Mucosa of stomach (tissue), 1 donor: ENCODE results near the gene C4B.
"Not testable (repeated sequence)": the region's sequence is repeated elsewhere in the genome, so short reads cannot be mapped to it uniquely, and the experiment has no call there.

Experiments
- H3K27me3 ChIP-seq: one replicate; pipeline ENCODE4 v1.7.0; 2013; ENCODE audit warnings: mild to moderate bottlenecking, low read length; ENCODE audit not compliant: control insufficient read depth, insufficient read depth
- H3K36me3 ChIP-seq: one replicate; pipeline ENCODE4 v1.7.0; 2013; ENCODE audit warnings: low read length; ENCODE audit not compliant: control insufficient read depth, insufficient read depth
- H3K4me1 ChIP-seq: one replicate; pipeline ENCODE4 v1.7.0; 2013; ENCODE audit warnings: mild to moderate bottlenecking, low read length; ENCODE audit not compliant: control insufficient read depth, insufficient read depth
- H3K4me3 ChIP-seq: one replicate; pipeline ENCODE4 v1.7.0; 2013; ENCODE audit warnings: low read length
- H3K9ac ChIP-seq: one replicate; pipeline ENCODE4 v1.7.0; 2013; ENCODE audit warnings: mild to moderate bottlenecking, low read length, moderate library complexity
- H3K9me3 ChIP-seq: one replicate; pipeline ENCODE4 v1.7.0; 2013; ENCODE audit warnings: mild to moderate bottlenecking, low read length, moderate library complexity; ENCODE audit not compliant: control insufficient read depth
- donor health status: Pancreatic carcinoma.

The C4B gene

DNA sequence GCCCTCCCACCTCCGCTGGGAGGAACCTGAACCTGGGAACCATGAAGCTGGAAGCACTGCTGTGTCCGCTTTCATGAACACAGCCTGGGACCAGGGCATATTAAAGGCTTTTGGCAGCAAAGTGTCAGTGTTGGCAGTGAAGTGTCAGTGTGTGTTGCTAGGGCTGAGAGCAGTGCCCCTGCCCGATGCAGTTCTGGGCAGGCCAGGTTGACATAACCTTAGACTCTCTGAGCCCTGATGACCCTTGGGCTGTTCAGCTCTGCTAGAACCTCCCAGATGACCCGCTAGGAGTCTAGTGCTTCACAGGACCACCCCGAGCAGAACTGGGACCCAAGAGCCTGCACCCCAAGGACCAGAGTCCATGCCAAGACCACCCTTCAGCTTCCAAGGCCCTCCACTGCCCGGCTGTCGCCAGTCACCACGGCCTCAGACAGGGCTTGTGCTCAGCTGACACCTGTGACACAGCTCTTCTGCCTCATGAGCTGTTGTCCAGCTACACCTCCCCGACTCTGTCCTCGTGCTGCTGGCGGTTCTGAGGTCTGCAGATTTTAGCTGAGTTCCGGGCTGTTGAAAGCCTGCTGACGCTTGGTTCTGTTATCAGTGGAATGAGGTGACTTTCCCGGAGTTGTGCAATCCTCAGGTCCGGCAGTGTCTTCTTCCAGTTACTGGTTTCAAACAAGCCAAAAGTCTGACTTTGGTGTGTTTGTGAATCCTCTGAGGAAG lies 11.9 kb upstream of the C4B start:
- not testable (repeated sequence) for H3K36me3 ChIP-seq, H3K4me3 ChIP-seq, H3K27me3 ChIP-seq, H3K4me1 ChIP-seq, H3K9me3 ChIP-seq, H3K9ac ChIP-seq

DNA sequence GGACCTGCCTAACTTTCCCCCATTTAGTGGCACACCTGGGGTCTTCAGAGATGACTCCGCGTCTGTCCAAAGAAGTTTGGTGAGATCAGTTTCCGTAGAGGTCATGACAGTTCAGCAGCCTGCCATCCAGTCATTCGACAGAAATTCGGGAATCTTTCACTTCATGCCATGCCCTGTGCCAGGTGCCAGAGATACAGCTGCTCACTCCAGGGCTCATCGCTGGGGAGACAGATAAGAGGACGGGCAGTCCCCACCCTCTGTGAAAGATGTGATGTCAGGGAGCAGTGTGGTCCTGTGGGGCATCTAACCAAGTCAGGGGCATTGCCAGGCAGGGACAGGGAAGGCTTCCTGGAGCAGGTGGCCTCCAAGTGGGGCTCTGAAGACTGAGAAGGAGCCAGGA lies 11.3 kb upstream of the C4B start:
- H3K9ac ChIP-seq, H3K9me3 ChIP-seq, H3K27me3 ChIP-seq, H3K36me3 ChIP-seq, H3K4me3 ChIP-seq, H3K4me1 ChIP-seq: not testable (repeated sequence)

DNA sequence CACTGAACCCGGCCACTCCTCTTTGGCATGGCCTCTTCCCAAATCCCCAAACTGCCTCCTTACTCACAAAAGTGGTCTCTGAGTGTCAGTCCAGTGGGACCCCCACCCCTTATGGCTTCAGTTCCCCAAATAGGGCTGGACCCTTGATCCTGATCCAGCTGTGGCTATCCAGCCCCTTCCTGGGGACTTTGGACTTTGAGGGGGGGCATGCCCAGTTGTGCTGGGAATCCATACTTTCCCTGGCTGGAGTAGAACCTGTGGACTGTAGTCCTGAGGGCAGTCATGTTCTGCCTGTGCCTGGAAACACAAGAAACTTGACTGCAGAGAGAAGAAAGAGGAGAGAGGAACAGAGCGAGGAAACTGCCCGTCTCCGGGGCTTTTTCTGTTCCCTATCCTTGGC lies 10.2 kb upstream of the C4B start:
- H3K27me3 ChIP-seq, H3K9me3 ChIP-seq, H3K36me3 ChIP-seq, H3K9ac ChIP-seq, H3K4me1 ChIP-seq, H3K4me3 ChIP-seq: not testable (repeated sequence)

DNA sequence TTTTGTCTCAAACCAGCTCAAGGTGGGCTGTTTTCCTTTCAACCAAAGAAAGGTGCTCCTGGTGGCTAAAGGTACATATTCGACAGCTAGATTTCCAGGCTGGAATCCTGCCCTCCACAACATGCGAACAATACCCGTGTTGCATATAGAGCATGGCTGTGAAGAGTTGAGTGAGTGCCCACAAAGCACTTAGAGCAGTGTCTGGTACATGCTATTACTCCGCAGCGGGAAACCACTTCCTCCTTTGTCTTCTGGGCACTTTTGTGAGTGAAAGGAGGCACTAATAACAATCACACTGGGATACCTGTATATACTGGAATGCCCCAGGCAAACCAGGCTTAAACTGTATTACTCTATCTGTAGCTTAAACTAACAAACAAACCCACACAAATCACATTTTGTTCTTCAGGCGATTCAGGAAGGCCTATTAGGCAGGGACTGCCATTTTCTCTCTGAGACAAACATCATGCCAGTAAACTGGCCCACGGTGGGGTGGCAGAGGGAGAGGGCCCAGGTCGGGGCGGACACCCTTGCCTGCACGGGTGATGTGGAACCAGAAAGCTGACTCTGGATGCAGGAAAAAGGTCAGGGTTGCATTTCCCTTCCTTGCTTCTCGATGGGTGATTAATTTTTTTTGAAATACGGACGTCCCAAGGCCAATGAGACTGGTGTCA lies 9.6 kb upstream of the C4B start:
- not testable (repeated sequence) for H3K9ac ChIP-seq, H3K4me1 ChIP-seq, H3K27me3 ChIP-seq, H3K4me3 ChIP-seq, H3K36me3 ChIP-seq, H3K9me3 ChIP-seq

DNA sequence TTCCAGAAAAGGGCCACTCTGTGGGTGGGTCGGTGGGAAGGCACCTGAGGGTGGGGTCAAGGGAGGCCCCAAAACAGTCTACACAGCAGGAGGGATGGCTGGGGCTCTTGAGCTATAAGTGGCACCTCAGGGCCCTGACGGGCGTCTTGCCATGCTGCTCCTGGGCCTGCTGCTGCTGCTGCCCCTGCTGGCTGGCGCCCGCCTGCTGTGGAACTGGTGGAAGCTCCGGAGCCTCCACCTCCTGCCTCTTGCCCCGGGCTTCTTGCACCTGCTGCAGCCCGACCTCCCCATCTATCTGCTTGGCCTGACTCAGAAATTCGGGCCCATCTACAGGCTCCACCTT lies 9.1 kb upstream of the C4B start:
- not testable (repeated sequence) for H3K4me3 ChIP-seq, H3K36me3 ChIP-seq, H3K9me3 ChIP-seq, H3K4me1 ChIP-seq, H3K9ac ChIP-seq, H3K27me3 ChIP-seq

DNA sequence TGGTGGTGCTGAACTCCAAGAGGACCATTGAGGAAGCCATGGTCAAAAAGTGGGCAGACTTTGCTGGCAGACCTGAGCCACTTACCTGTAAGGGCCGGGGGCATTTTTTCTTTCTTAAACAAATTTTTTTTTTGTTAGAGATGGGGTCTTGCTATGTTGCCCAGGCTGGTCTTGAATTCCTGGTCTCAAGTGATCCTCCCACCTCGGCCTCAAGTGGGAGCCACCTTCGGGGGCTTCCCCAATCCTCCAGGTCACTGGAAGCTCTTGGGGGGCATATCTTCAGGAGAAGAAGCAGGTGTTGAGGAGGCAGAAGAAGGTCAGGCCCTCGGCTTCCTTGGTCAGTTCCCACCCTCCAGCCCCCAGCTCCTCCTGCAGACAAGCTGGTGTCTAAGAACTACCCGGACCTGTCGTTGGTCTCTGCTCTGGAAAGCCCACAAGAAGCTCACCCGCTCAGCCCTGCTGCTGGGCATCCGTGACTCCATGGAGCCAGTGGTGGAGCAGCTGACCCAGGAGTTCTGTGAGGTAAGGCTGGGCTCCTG lies 8.5 kb upstream of the C4B start:
- H3K9me3 ChIP-seq, H3K9ac ChIP-seq, H3K36me3 ChIP-seq, H3K4me3 ChIP-seq, H3K27me3 ChIP-seq, H3K4me1 ChIP-seq: not testable (repeated sequence)

DNA sequence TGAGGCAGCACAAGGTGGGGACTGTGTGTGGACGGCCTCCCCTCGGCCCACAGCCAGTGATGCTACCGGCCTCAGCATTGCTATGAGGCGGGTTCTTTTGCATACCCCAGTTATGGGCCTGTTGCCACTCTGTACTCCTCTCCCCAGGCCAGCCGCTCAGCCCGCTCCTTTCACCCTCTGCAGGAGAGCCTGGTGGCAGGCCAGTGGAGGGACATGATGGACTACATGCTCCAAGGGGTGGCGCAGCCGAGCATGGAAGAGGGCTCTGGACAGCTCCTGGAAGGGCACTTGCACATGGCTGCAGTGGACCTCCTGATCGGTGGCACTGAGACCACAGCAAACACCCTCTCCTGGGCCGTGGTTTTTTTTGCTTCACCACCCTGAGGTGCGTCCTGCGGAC lies 7.5 kb upstream of the C4B start:
- H3K9me3 ChIP-seq, H3K27me3 ChIP-seq, H3K4me1 ChIP-seq, H3K4me3 ChIP-seq, H3K36me3 ChIP-seq, H3K9ac ChIP-seq: not testable (repeated sequence)

DNA sequence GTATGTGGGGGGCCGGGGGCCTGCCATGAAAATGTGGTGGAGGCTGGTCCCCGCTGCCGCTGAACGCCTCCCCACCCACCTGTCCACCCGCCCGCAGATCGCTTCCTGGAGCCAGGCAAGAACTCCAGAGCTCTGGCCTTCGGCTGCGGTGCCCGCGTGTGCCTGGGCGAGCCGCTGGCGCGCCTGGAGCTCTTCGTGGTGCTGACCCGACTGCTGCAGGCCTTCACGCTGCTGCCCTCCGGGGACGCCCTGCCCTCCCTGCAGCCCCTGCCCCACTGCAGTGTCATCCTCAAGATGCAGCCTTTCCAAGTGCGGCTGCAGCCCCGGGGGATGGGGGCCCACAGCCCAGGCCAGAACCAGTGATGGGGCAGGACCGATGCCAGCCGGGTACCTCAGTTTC lies 6.6 kb upstream of the C4B start:
- H3K4me3 ChIP-seq, result not testable (repeated sequence)

DNA sequence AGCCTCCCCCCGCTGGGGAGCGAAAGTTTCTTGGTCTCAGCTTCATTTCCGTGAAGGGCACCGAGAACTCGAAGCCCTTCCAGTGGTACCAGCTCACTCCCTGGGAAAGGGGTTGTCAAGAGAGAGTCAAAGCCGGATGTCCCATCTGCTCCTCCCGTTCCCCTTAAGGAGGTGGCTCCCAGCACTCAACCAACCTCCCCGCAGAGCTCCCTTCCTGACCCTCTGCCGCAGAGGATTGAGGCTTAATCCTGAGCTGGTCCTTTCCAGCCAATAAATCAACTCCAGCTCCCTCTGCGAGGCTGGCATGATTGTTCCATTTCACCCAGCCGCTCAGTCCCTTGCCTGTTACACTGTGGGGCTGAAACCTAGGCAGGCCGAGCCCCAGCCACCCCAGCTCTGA lies 6.0 kb upstream of the C4B start:
- H3K9me3 ChIP-seq, H3K36me3 ChIP-seq, H3K27me3 ChIP-seq, H3K4me3 ChIP-seq, H3K4me1 ChIP-seq, H3K9ac ChIP-seq: not testable (repeated sequence)

More for the DNA sequence above, 6.6 kb upstream of the C4B start:
- H3K4me1 ChIP-seq, H3K9me3 ChIP-seq, H3K9ac ChIP-seq, H3K36me3 ChIP-seq, H3K27me3 ChIP-seq: not testable (repeated sequence)

DNA sequence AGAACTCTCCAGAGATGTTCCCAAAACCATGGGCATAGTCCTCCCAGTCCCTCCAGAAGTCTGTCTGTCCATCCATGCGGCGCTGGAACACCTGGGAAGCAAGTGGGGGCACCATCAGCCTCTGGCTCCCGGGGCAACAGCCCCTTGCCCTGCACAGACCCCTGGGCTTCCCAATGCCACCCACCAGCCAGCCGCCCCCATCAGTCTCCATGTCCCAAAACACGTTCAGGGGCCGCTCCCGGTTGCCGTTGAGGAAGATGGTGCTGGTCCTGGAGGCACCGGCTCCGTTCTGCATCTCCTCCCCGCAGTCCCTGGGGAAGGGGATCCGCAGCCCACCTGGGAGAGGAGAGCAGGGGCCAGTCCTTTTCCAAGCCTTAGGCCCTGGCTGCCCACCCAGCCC lies 5.1 kb upstream of the C4B start:
- not testable (repeated sequence) for H3K27me3 ChIP-seq, H3K36me3 ChIP-seq, H3K4me3 ChIP-seq, H3K9me3 ChIP-seq, H3K9ac ChIP-seq, H3K4me1 ChIP-seq

DNA sequence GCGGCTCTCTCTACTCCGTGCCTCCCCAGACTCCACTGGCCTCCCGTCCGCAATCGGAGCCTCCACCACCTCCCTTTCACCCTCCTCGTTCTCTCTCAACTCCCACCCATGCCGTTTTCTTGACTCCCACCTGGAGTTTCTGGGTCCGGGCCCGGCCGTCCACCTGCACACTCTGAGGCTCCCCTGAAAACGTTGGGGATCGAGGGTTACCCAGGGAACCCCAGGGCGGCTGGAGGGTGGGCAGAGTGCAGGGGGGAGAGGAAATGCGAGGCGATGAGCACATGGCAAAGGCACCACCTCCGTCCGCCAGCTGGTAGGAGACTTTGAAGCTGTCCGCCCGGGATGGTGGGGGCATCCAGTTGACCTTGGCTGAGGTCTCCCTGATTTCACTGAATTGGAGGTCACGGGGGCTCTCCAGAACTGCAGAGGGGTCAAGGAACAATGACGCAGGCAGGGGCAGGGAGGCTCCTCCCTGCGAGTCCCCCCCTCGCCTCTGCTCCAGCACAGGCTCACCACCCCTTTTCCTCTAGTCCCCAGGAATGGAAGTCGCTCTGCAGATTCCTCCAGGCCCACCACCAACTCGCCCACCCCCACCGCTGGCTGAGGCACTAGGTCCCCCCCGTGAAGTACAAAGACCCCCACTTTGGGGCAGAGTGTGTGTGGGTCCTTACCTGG lies 3.6 kb upstream of the C4B start:
- not testable (repeated sequence) for H3K27me3 ChIP-seq, H3K4me1 ChIP-seq

DNA sequence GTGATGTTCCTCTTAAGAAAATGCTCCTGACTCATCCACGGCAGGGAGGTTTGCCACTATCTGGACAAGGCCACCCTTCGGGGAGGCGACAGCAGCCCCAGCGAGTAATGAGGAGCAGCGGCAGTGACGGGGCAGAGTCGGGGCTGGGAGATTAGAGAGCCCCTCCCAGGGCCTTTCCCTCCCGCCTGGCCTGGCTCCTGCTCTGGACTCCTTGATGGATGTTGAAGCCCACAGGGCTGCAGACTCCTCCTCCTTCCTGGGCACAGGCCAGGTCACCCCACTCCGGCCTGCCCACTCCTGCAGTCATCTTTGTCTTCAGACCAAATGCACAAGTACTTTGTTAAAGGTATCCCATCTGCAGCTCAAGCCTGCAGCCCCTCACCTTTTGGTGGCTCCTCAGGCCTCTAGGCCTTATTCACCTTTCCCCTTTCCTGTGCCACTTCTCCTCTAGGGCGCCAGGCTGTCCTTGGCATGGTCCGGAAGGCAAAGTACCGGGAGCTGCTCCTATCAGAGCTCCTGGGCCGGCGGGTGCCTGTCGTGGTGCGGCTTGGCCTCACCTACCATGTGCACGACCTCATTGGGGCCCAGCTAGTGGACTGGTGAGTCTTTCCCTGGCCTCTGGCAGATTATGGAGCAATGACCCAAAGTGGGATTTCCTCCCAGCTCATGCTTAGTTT lies 1.5 kb upstream of the C4B start:
- not testable (repeated sequence) for H3K9ac ChIP-seq, H3K9me3 ChIP-seq, H3K27me3 ChIP-seq, H3K36me3 ChIP-seq, H3K4me1 ChIP-seq, H3K4me3 ChIP-seq

More for the DNA sequence above, 3.6 kb upstream of the C4B start:
- H3K4me3 ChIP-seq, H3K9me3 ChIP-seq, H3K9ac ChIP-seq, H3K36me3 ChIP-seq: not testable (repeated sequence)
